ENCODE data around the gene DNAJC25. TPM values are rescaled to one million over a fixed set of nuclear protein-coding genes. Genes with fewer than 3 reads are reported as not detected.
A peak's percentile ranks its signal among the peaks of the same experiment; 100 is the strongest.

The DNAJC25 gene
- polyA plus RNA-seq (2011; rRNA removed) = 9.6 and 14.1 TPM in 2 replicates
- 2.1 and 3.5 TPM in 2 replicates for polyA minus RNA-seq (2011; rRNA and poly(A)+ RNA removed)

- POLR2A ChIA-PET = interaction anchor here (0.6 to 1.8 kb wide), 14 partner anchors 9 to 748 kb away, joined by 3 to 13 read pairs (median 4); partner anchors contain the start of genes GNG10, HSDL2, PTGR1 and ZNF483
- DNase-seq (ENCODE audit: low read depth, low spot score) = peak; percentile 97
- Histone ChIP-seq H3K27ac (ENCODE audit: low read depth, low read length) (peak within 1 kb of the TSS; percentile 41), H3K9me3 (ENCODE audit: control insufficient read depth, insufficient read depth, low read length) (no peaks in the 10 kb centered on the region), H3K27me3 (ENCODE audit: control insufficient read depth, insufficient read depth, low read length) (no peaks in the 10 kb centered on the region), H3K4me3 (ENCODE audit: low read depth, low read length) (peak within 1 kb of the TSS; percentile 92)
- TF ChIP-seq, protein P1, sequence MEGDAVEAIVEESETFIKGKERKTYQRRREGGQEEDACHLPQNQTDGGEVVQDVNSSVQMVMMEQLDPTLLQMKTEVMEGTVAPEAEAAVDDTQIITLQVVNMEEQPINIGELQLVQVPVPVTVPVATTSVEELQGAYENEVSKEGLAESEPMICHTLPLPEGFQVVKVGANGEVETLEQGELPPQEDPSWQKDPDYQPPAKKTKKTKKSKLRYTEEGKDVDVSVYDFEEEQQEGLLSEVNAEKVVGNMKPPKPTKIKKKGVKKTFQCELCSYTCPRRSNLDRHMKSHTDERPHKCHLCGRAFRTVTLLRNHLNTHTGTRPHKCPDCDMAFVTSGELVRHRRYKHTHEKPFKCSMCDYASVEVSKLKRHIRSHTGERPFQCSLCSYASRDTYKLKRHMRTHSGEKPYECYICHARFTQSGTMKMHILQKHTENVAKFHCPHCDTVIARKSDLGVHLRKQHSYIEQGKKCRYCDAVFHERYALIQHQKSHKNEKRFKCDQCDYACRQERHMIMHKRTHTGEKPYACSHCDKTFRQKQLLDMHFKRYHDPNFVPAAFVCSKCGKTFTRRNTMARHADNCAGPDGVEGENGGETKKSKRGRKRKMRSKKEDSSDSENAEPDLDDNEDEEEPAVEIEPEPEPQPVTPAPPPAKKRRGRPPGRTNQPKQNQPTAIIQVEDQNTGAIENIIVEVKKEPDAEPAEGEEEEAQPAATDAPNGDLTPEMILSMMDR (IDR thresholded peaks at IDR 0.05; ENCODE audit: low read depth, low read length) = no peak
- CTCF ChIA-PET = no interaction called here
Observed at GRCh38 chr9:111631214-111631971, at the start of gene DNAJC25. Gene DNAJC25 (plus strand): TSS chr9:111631334. CDS start chr9:111631408, 74 bp downstream.

- no peak overlapping the region for H3K27ac ChIP-seq (ENCODE audit: low read depth, low read length)
- H3K4me3 ChIP-seq (ENCODE audit: low read depth, low read length) = no peak overlapping the region
- POLR2A ChIA-PET = no interaction called here
- CTCF ChIA-PET = no interaction called here
- no peaks in the 10 kb centered on the region for H3K27me3 ChIP-seq (ENCODE audit: control insufficient read depth, insufficient read depth, low read length)
- DNase-seq (ENCODE audit: low read depth, low spot score) = no peak
- no peaks in the 10 kb centered on the region for H3K9me3 ChIP-seq (ENCODE audit: control insufficient read depth, insufficient read depth, low read length)
- TF ChIP-seq, protein P1 (IDR thresholded peaks at IDR 0.05; ENCODE audit: low read depth, low read length) = no peak
Observed at GRCh38 chr9:111582888-111583287, 48.2 kb upstream of the DNAJC25 start.

- no peak for DNase-seq (ENCODE audit: low read depth, low spot score)
- ChIA-PET CTCF (no interaction called here), POLR2A (no interaction called here)
- H3K27me3 ChIP-seq (ENCODE audit: control insufficient read depth, insufficient read depth, low read length) = no peaks in the 10 kb centered on the region
- H3K9me3 ChIP-seq (ENCODE audit: control insufficient read depth, insufficient read depth, low read length) = no peaks in the 10 kb centered on the region
- no peak overlapping the region for H3K27ac ChIP-seq (ENCODE audit: low read depth, low read length)
- no peak overlapping the region for H3K4me3 ChIP-seq (ENCODE audit: low read depth, low read length)
- TF ChIP-seq, protein P1 (IDR thresholded peaks at IDR 0.05; ENCODE audit: low read depth, low read length) = no peak
Observed at GRCh38 chr9:111586378-111586777, 44.8 kb upstream of the DNAJC25 start.

GRCh38 chr9:111588846-111589245, 42.3 kb upstream of the DNAJC25 start:
- TF ChIP-seq, protein P1 (IDR thresholded peaks at IDR 0.05; ENCODE audit: low read depth, low read length) = no peak
- CTCF ChIA-PET = no interaction called here
- no peak for DNase-seq (ENCODE audit: low read depth, low spot score)
- Histone ChIP-seq H3K4me3 (ENCODE audit: low read depth, low read length) (no peak overlapping the region), H3K9me3 (ENCODE audit: control insufficient read depth, insufficient read depth, low read length) (no peaks in the 10 kb centered on the region), H3K27ac (ENCODE audit: low read depth, low read length) (no peak overlapping the region), H3K27me3 (ENCODE audit: control insufficient read depth, insufficient read depth, low read length) (no peaks in the 10 kb centered on the region)
- POLR2A ChIA-PET = no interaction called here

Measured in AG04450 (cell line).